Left lung (tissue), 10 donors: ENCODE results near the gene SLC25A26. TPM values are rescaled to one million over a fixed set of nuclear protein-coding genes. Genes with fewer than 3 reads are reported as not detected.

Source experiments
- ATAC-seq: fragments of 200-7000 bp; cut with Tn5 transposase; one replicate; pipeline ENCODE4 v1.9.1; 2020; ENCODE audit warnings: moderate library complexity
- DNase-seq, 4 donors: peaks; one replicate each; pipeline ENCODE4 v3.0.0-alpha.2; 2013 to 2020
- H3K27ac ChIP-seq, 2 donors: fragments of 200-600 bp; sonication (generic) in 1 of 2; one replicate each; pipeline versions ENCODE4 v1.5.0 to v1.8.0; 2020 to 2021
- H3K27me3 ChIP-seq, 2 donors: fragments of 200-600 bp; sonication (generic) in 1 of 2; one replicate each; pipeline versions ENCODE4 v1.5.0 to v1.8.0; 2020 to 2021
- H3K36me3 ChIP-seq, 2 donors: fragments of 200-600 bp; sonication (generic) in 1 of 2; one replicate each; pipeline versions ENCODE4 v1.5.0 to v1.8.0; 2020 to 2021
- H3K4me1 ChIP-seq, 2 donors: fragments of 200-600 bp; one replicate each; pipeline ENCODE4 v1.8.0; 2021
- H3K4me3 ChIP-seq, 2 donors: fragments of 200-600 bp; sonication (generic) in 1 of 2; one replicate each; pipeline versions ENCODE4 v1.5.0 to v1.8.0; 2020 to 2021; ENCODE audit warnings: mild to moderate bottlenecking in 1 of 2
- H3K9me3 ChIP-seq, 2 donors: fragments of 200-600 bp; sonication (generic) in 1 of 2; one replicate each; pipeline versions ENCODE4 v1.5.0 to v1.8.0; 2020 to 2021
- intact Hi-C, 2 donors: fragments of 100-400 bp; cut with DNase I; formaldehyde crosslinking; loops; one replicate each; pipeline versions ENCODE4 v1.11.2 to v1.14.2; 2022
- polyA plus RNA-seq, 6 donors: library from polyadenylated mRNA; unstranded; fragments of 120-200 nt; gene quantifications; one replicate each; pipeline ENCODE4 v1.2.1, GENCODE V29; 2013; ENCODE audit not compliant: insufficient read length in 6 of 6
- total RNA-seq, 2 donors: library from RNA; stranded (reverse); fragmentation: NEBNext Ultra II Directional; extraction: Animal tissue kit (Norgen Biotek cat#: 25700); gene quantifications; one replicate each; pipeline ENCODE4 v1.2.1, GENCODE V29; 2021
- TF ChIP-seq, protein P1 (sequence below), 2 donors: fragments of 200-600 bp; sonication (generic) in 1 of 2; IDR thresholded peaks; one replicate each; pipeline versions ENCODE4 v1.5.0 to v1.8.0; 2021; ENCODE audit warnings: antibody characterized with exemption in 2 of 2
- donor health status: DM: no; HTN: yes; CAD: no.
- donor health status: DM: no; HTN: no; CAD: no.

The SLC25A26 gene
- total and polyA plus RNA-seq, 8 donors, result 14.2 to 26.2 (median 22.4) TPM

DNA sequence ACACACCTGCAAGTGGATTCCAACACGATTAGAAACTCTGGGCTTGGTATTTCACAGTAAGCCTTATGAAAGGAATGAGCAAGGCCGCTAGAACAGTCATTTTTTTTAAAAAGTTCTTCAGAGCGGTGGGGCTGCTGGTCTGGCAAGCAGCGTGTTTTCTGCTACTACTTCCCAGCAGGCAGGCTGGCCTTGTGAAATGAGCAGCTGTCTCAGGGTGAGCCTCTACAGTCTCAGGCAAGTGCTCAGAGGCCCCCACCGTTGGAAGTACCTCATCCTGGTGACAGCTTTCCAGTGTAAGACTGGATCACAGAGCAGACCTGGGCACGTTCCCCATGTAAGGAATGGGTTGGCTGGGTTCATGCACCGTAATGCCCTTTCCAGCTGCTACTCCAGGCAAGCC lies 160.8 kb downstream of the SLC25A26 start:
- no peaks in the 10 kb centered on the region for H3K4me1 ChIP-seq
- ATAC-seq (no peak), DNase-seq (peak in 1 of 4 donors; percentile 9)
- peaks cover 0 to 96% of the 10 kb centered on the region in 2 donors for H3K36me3 ChIP-seq
- no peak overlapping the region for H3K4me3 ChIP-seq
- no peaks in the 10 kb centered on the region for H3K9me3 ChIP-seq
- H3K27ac ChIP-seq, result no peak overlapping the region
- intact Hi-C loops, result no loop called here
- no peaks in the 10 kb centered on the region for H3K27me3 ChIP-seq
- TF ChIP-seq, protein P1, sequence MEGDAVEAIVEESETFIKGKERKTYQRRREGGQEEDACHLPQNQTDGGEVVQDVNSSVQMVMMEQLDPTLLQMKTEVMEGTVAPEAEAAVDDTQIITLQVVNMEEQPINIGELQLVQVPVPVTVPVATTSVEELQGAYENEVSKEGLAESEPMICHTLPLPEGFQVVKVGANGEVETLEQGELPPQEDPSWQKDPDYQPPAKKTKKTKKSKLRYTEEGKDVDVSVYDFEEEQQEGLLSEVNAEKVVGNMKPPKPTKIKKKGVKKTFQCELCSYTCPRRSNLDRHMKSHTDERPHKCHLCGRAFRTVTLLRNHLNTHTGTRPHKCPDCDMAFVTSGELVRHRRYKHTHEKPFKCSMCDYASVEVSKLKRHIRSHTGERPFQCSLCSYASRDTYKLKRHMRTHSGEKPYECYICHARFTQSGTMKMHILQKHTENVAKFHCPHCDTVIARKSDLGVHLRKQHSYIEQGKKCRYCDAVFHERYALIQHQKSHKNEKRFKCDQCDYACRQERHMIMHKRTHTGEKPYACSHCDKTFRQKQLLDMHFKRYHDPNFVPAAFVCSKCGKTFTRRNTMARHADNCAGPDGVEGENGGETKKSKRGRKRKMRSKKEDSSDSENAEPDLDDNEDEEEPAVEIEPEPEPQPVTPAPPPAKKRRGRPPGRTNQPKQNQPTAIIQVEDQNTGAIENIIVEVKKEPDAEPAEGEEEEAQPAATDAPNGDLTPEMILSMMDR (IDR thresholded peaks at IDR 0.05), result no peak

DNA sequence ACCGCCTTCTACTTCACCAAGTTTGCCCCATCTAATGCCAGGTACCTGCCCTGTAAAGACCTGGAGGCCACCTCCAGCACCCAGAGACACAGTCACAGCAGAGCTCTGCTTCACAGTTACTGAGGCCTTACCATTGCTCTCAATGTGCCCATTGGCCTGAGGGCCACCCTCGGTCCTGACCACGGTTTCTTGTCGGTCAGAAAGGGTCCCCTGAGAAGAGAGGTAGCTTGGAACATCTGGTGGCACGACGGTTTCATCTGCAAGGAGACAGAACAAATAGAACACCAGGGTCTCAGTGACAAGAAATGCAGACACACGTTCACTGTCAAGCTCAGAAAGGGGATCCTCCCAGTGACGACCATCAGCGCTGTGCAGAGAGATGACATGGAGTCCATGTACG lies 161.3 kb downstream of the SLC25A26 start:
- intact Hi-C loops, result no loop called here
- Histone ChIP-seq H3K4me3 (no peak overlapping the region), H3K4me1 (no peaks in the 10 kb centered on the region), H3K36me3 (peaks cover 0 to 98% of the 10 kb centered on the region in 2 donors), H3K9me3 (no peaks in the 10 kb centered on the region), H3K27me3 (no peaks in the 10 kb centered on the region), H3K27ac (no peak overlapping the region)
- TF ChIP-seq, protein P1 (IDR thresholded peaks at IDR 0.05), result no peak
- DNase-seq (peak in 1 of 4 donors; percentile 25), ATAC-seq (no peak)

DNA sequence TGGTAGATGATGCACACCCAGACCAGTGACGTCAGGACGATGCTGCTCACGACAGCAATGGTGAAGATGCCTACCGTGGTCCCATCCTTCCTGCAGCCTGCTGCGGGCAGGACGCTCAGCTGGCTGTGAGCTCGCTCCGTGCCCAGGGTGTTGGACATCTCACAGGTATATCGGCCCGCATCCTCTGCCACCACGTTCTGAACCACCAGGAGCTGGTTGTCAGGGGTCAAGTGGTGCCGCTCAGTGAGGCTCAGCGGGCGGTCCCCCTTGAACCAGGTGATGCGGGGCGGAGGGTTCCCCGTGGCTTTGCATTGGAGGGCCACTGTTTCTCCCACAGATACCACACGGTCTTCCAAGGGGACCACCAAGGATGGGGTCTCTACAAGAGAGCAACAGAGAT lies 162.2 kb downstream of the SLC25A26 start:
- H3K27me3 ChIP-seq, result no peaks in the 10 kb centered on the region
- peaks cover 0 to 89% of the 10 kb centered on the region in 2 donors for H3K36me3 ChIP-seq
- intact Hi-C loops, result no loop called here
- no peaks in the 10 kb centered on the region for H3K9me3 ChIP-seq
- no peak overlapping the region for H3K27ac ChIP-seq
- DNase-seq (peak in 1 of 4 donors; percentile 60), ATAC-seq (no peak)
- TF ChIP-seq, protein P1 (IDR thresholded peaks at IDR 0.05), result no peak
- no peaks in the 10 kb centered on the region for H3K4me1 ChIP-seq
- H3K4me3 ChIP-seq, result no peak overlapping the region

DNA sequence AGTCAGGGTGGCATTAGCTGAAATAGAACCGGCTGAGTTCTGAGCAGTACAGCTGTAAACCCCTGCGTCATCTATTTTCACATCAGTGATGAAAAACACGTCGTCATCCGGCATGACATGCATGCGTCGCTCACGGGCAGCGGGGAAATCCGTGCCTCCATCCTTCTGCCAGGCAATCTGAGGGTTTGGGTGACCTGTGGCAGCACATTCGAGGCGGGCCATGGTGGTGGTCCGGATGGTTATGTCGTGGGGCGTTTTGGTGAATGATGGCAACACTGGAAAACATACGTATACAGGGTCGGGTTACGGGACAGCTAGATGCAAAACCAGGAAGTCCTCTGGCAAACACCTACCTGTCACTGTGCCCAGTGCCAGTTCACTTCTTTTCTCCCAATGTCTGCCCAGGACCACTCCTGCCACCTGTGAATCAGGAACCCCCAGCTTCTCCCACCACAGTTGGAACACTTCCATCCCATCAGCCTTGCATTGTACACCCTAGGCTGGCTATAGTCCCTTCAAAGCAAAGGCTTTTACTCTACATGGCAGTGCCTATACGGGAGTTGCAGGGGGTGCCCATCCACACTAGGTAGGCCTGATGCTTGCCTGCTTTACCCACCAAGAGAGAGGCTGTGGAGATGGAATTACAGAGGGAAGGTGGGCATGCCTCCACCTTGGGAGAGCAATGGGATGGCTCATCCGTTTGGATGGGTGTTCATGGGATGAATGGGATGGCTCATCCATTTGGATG lies 163.4 kb downstream of the SLC25A26 start:
- TF ChIP-seq, protein P1 (IDR thresholded peaks at IDR 0.05), result no peak
- ATAC-seq (no peak), DNase-seq (peak in 1 of 4 donors; percentile 33)
- Histone ChIP-seq H3K4me3 (no peak overlapping the region), H3K4me1 (no peaks in the 10 kb centered on the region), H3K9me3 (no peaks in the 10 kb centered on the region), H3K36me3 (peaks cover 0 to 86% of the 10 kb centered on the region in 2 donors), H3K27ac (no peak overlapping the region), H3K27me3 (no peaks in the 10 kb centered on the region)
- intact Hi-C loops, result no loop called here

DNA sequence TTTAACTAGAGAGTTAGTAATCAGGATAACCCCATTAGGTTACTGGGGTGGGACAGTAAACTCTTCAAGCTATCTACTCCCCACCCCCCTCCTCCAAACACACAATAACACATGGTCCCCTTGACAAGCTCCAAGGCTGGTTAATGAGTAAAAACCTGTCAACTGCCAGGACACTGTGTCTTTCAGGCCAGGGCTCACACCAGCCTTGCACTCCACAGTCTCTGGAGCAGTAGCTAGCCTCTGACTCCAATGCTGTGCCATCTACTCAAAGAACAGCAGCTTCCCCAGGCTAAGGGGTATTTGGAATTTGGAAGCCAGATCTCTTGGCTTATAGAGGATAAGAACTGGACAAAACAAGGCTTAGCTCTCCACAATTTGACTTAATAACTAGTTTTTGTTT lies 164.3 kb downstream of the SLC25A26 start:
- no peak for ATAC-seq
- Histone ChIP-seq H3K36me3 (peaks cover 0 to 77% of the 10 kb centered on the region in 2 donors), H3K4me3 (no peak overlapping the region), H3K27ac (no peak overlapping the region), H3K27me3 (no peaks in the 10 kb centered on the region), H3K4me1 (no peaks in the 10 kb centered on the region), H3K9me3 (no peaks in the 10 kb centered on the region)
- intact Hi-C loops, result no loop called here
- no peak for DNase-seq
- TF ChIP-seq, protein P1 (IDR thresholded peaks at IDR 0.05), result no peak
